Measurements from ENCODE around the gene FARS2. TPM values are rescaled to one million over a fixed set of nuclear protein-coding genes. Genes with fewer than 3 reads are reported as not detected.

Gene FARS2
- polyA plus RNA-seq, 2 donors: 5.0 to 10.5 TPM

DNA sequence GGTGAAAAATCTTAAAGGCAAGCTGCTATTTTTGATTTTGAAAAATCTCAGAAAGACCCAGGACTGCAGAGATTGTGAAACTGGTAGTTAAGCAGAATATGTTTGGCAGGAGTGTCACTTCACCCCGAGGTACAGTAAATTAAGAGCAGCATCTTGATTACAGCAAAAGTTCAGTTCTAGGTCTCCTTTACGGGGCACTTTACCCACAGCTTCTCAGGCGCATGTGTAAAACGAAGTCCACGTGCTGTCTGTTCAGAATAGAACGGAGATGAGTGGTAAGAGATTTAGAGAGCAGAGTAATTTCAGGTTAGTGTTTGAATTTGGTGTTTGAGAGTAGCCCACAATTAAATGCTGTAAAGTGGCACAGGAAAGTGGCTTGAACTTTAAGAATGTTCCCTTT lies 84.0 kb downstream of the FARS2 start:
- Histone ChIP-seq H3K27me3 (ENCODE audit: control insufficient read depth in 1 of 2, insufficient read depth in 2 of 2, low read length in 2 of 2) (no peaks in the 10 kb centered on the region), H3K9me3 (ENCODE audit: control insufficient read depth in 2 of 2, insufficient read depth in 1 of 2, low read depth in 1 of 2, low read length in 1 of 2) (no peaks in the 10 kb centered on the region), H3K36me3 (ENCODE audit: control insufficient read depth in 2 of 2, insufficient read depth in 2 of 2, low read length in 1 of 2) (no peaks in the 10 kb centered on the region), H3K4me3 (ENCODE audit: low read depth in 1 of 2, low read length in 2 of 2) (no peak overlapping the region), H3K4me1 (ENCODE audit: control insufficient read depth in 2 of 2, insufficient read depth in 2 of 2, low read length in 1 of 2) (no peaks in the 10 kb centered on the region), H3K27ac (ENCODE audit: low read depth in 2 of 2, low read length in 1 of 2) (no peak overlapping the region)
- 92 to 93% methylated on average over 6 of the region's 6 CpGs for WGBS, 2 donors

DNA sequence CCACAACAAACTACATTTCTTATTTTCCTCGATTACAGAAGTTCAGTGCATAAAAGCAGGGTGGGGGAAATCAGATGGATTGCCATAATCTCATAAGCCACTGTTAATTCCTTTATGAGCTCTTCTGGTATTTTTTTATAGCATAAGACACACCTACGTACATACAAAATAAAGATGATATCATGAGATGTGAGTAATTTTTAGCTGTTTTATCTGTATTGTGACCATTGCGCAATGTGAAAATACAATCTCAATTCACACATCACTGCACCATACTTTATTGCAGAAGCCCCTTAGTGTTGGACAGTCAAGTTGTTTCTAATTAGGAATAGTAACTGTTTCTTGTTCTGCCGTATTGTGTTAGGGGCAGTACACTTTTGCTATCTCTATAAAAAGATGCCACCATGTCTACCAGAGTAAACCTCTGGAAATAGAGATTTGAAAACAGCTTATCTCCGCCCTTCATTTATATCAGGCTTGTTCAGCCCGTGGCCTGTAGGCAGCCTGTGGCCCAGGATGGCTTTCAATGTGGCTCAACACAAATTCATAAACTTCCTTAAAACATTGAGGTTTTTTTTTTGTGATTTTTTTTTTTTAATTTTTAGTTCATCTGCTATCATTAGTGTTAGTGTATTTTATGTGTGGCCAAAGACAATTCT lies 90.4 kb downstream of the FARS2 start:
- H3K27ac ChIP-seq (ENCODE audit: low read depth in 2 of 2, low read length in 1 of 2): no peak overlapping the region
- no peaks in the 10 kb centered on the region for H3K27me3 ChIP-seq (ENCODE audit: control insufficient read depth in 1 of 2, insufficient read depth in 2 of 2, low read length in 2 of 2)
- 89% methylated on average over 6 of the region's 6 CpGs for WGBS, 2 donors
- H3K4me1 ChIP-seq (ENCODE audit: control insufficient read depth in 2 of 2, insufficient read depth in 2 of 2, low read length in 1 of 2): no peaks in the 10 kb centered on the region
- no peaks in the 10 kb centered on the region for H3K9me3 ChIP-seq (ENCODE audit: control insufficient read depth in 2 of 2, insufficient read depth in 1 of 2, low read depth in 1 of 2, low read length in 1 of 2)
- no peak overlapping the region for H3K4me3 ChIP-seq (ENCODE audit: low read depth in 1 of 2, low read length in 2 of 2)
- H3K36me3 ChIP-seq (ENCODE audit: control insufficient read depth in 2 of 2, insufficient read depth in 2 of 2, low read length in 1 of 2): no peaks in the 10 kb centered on the region

DNA sequence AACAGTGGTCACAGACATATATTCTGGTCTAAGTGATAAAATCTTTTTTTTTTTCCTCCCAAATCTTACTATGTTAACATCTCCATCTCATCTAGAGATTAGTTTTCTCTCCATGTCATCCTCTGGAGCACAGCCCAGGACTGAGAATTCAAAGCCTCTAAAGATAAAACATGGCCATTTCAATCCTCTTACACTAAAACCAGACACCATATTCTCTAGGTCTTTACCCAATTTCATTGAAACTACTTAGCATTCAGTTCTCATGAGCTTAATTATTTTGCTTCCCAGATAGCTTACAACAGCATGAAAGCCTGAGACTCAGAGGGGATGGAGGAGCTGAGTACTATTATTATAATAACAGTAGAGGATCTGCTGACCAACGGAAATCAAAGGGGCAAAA lies 92.7 kb downstream of the FARS2 start:
- no peaks in the 10 kb centered on the region for H3K27me3 ChIP-seq (ENCODE audit: control insufficient read depth in 1 of 2, insufficient read depth in 2 of 2, low read length in 2 of 2)
- no peaks in the 10 kb centered on the region for H3K4me1 ChIP-seq (ENCODE audit: control insufficient read depth in 2 of 2, insufficient read depth in 2 of 2, low read length in 1 of 2)
- no peak overlapping the region for H3K27ac ChIP-seq (ENCODE audit: low read depth in 2 of 2, low read length in 1 of 2)
- WGBS, 2 donors: 83 to 89% methylated on average over 1 of the region's 1 CpG
- no peaks in the 10 kb centered on the region for H3K9me3 ChIP-seq (ENCODE audit: control insufficient read depth in 2 of 2, insufficient read depth in 1 of 2, low read depth in 1 of 2, low read length in 1 of 2)
- no peaks in the 10 kb centered on the region for H3K36me3 ChIP-seq (ENCODE audit: control insufficient read depth in 2 of 2, insufficient read depth in 2 of 2, low read length in 1 of 2)
- H3K4me3 ChIP-seq (ENCODE audit: low read depth in 1 of 2, low read length in 2 of 2): no peak overlapping the region

DNA sequence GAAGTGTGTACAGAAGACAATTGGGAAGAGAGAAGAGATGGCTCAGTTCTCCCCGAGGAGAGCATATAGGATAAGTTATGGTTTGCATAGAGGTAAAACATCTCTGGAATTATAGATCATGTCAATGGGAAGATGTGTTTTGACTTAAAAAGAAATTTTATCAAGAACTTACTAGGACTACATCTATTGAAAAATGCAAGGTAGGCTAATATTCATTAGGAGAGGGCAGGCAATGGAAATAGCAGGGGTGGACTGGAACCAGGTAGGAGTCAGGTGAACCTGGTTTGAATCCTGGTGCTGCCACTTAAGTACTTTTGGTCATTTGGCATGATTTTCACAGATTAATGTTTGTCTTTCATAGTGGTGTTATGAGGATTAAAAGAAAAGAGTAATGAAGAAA lies 96.2 kb downstream of the FARS2 start:
- Histone ChIP-seq H3K9me3 (ENCODE audit: control insufficient read depth in 2 of 2, insufficient read depth in 1 of 2, low read depth in 1 of 2, low read length in 1 of 2) (no peaks in the 10 kb centered on the region), H3K36me3 (ENCODE audit: control insufficient read depth in 2 of 2, insufficient read depth in 2 of 2, low read length in 1 of 2) (no peaks in the 10 kb centered on the region), H3K4me1 (ENCODE audit: control insufficient read depth in 2 of 2, insufficient read depth in 2 of 2, low read length in 1 of 2) (no peaks in the 10 kb centered on the region), H3K4me3 (ENCODE audit: low read depth in 1 of 2, low read length in 2 of 2) (no peak overlapping the region), H3K27me3 (ENCODE audit: control insufficient read depth in 1 of 2, insufficient read depth in 2 of 2, low read length in 2 of 2) (no peaks in the 10 kb centered on the region), H3K27ac (ENCODE audit: low read depth in 2 of 2, low read length in 1 of 2) (no peak overlapping the region)
- 97 to 99% methylated on average over 1 of the region's 1 CpG for WGBS, 2 donors

DNA sequence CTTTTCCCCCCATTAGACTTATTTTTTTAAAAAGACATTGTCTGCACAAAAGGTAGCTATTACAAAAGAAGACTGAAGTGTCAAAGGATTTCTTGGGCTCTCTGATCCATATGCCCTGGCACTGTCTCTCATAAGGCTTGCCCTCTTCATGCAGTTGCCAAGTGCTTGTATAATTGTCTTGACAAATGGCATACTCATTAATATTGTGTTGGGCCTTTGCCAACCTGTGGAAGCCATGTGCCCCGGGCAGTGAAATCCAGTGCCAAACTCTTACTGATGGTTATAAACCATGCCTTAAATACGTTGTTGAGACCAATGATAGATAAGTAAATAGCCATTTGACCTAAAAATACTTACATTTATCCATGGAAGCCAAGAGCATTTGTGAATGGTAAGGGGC lies 98.1 kb downstream of the FARS2 start:
- Histone ChIP-seq H3K4me3 (ENCODE audit: low read depth in 1 of 2, low read length in 2 of 2) (no peak overlapping the region), H3K27ac (ENCODE audit: low read depth in 2 of 2, low read length in 1 of 2) (no peak overlapping the region), H3K9me3 (ENCODE audit: control insufficient read depth in 2 of 2, insufficient read depth in 1 of 2, low read depth in 1 of 2, low read length in 1 of 2) (no peaks in the 10 kb centered on the region), H3K27me3 (ENCODE audit: control insufficient read depth in 1 of 2, insufficient read depth in 2 of 2, low read length in 2 of 2) (no peaks in the 10 kb centered on the region), H3K36me3 (ENCODE audit: control insufficient read depth in 2 of 2, insufficient read depth in 2 of 2, low read length in 1 of 2) (no peaks in the 10 kb centered on the region), H3K4me1 (ENCODE audit: control insufficient read depth in 2 of 2, insufficient read depth in 2 of 2, low read length in 1 of 2) (no peaks in the 10 kb centered on the region)
- WGBS, 2 donors: 47 to 48% methylated on average over 2 of the region's 2 CpGs

DNA sequence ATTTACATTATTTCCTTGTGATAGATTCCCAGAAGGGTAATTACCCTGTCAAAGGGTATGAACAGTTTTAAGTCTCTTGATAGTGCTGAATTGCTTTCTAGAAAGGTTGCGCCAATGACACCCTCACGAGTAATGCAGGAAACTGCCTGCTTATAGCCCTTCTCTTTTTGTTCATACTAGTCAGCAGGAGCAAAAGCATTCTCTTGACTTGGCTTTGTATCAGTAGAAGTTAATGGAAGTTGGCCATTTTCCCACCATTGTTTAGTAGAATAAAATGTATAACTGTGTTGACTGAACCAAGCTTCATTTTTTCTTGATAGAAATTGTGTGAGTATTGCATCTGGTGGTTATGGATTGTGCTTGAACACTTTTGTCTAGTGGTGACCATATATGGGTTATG lies 100.1 kb downstream of the FARS2 start:
- H3K27me3 ChIP-seq (ENCODE audit: control insufficient read depth in 1 of 2, insufficient read depth in 2 of 2, low read length in 2 of 2): no peaks in the 10 kb centered on the region
- no peaks in the 10 kb centered on the region for H3K36me3 ChIP-seq (ENCODE audit: control insufficient read depth in 2 of 2, insufficient read depth in 2 of 2, low read length in 1 of 2)
- H3K9me3 ChIP-seq (ENCODE audit: control insufficient read depth in 2 of 2, insufficient read depth in 1 of 2, low read depth in 1 of 2, low read length in 1 of 2): no peaks in the 10 kb centered on the region
- H3K4me3 ChIP-seq (ENCODE audit: low read depth in 1 of 2, low read length in 2 of 2): no peak overlapping the region
- WGBS, 2 donors: 54 to 75% methylated on average over 2 of the region's 2 CpGs
- no peaks in the 10 kb centered on the region for H3K4me1 ChIP-seq (ENCODE audit: control insufficient read depth in 2 of 2, insufficient read depth in 2 of 2, low read length in 1 of 2)
- no peak overlapping the region for H3K27ac ChIP-seq (ENCODE audit: low read depth in 2 of 2, low read length in 1 of 2)

DNA sequence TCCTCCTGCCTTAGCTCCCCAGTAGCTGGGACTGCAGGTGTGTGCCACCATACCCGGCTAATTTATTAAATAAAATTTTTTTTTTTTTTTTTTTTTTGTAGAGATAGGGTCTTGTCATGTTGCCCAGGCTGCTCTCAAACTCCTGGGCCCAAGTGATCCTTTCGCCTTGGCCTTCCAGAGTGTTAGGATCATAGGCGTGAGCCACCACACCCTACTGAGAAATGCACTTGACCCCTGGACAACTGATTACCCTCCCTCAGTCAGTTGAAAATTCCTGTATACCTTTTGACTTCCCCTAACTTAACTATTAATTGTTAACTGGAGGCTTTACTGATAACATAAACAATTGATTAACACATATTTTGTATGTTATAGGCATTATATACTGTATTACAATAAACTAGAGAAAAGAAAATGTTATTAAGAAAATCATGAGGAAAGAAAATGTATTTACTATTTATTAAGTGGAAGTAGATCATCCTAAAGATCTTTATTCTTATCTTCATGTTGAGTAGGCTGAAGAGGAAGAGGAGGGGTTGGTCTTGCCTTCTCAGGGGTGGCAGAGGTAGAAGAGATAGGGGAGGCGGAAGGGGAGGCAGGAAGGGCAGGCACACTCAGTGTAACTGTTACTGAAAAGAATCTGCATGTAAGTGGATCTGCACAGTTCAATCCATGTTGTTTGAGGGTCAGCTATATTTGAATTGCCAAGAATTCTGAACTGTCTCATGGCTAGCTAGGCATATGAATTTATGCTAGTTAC lies 104.3 kb downstream of the FARS2 start:
- 95% methylated on average over 4 of the region's 4 CpGs for WGBS, 2 donors
- no peak overlapping the region for H3K27ac ChIP-seq (ENCODE audit: low read depth in 2 of 2, low read length in 1 of 2)
- no peaks in the 10 kb centered on the region for H3K36me3 ChIP-seq (ENCODE audit: control insufficient read depth in 2 of 2, insufficient read depth in 2 of 2, low read length in 1 of 2)
- no peak overlapping the region for H3K4me3 ChIP-seq (ENCODE audit: low read depth in 1 of 2, low read length in 2 of 2)
- no peaks in the 10 kb centered on the region for H3K27me3 ChIP-seq (ENCODE audit: control insufficient read depth in 1 of 2, insufficient read depth in 2 of 2, low read length in 2 of 2)
- peaks cover 0 to 4% of the 10 kb centered on the region in 2 donors for H3K4me1 ChIP-seq (ENCODE audit: control insufficient read depth in 2 of 2, insufficient read depth in 2 of 2, low read length in 1 of 2)
- H3K9me3 ChIP-seq (ENCODE audit: control insufficient read depth in 2 of 2, insufficient read depth in 1 of 2, low read depth in 1 of 2, low read length in 1 of 2): no peaks in the 10 kb centered on the region

DNA sequence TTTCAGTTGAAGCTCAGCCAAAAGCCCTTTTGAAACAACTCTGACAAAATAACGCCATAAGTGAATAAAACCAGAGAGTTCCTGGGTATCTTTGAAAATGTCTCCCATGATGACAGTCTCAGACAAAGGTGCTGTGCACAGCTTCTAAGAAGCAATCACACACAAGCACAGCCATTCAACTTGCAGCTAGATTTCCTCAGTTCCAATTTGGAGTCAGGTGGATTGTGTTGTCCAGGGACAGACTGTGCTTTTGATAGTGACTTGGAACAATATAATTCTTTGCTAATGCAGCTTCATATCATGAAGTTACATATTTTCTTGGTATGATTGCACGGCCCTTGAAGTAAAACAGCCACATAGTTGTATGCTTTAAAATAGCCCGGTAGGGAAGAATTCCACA lies 105.6 kb downstream of the FARS2 start:
- Histone ChIP-seq H3K27me3 (ENCODE audit: control insufficient read depth in 1 of 2, insufficient read depth in 2 of 2, low read length in 2 of 2) (no peaks in the 10 kb centered on the region), H3K36me3 (ENCODE audit: control insufficient read depth in 2 of 2, insufficient read depth in 2 of 2, low read length in 1 of 2) (no peaks in the 10 kb centered on the region), H3K27ac (ENCODE audit: low read depth in 2 of 2, low read length in 1 of 2) (no peak overlapping the region), H3K9me3 (ENCODE audit: control insufficient read depth in 2 of 2, insufficient read depth in 1 of 2, low read depth in 1 of 2, low read length in 1 of 2) (no peaks in the 10 kb centered on the region), H3K4me1 (ENCODE audit: control insufficient read depth in 2 of 2, insufficient read depth in 2 of 2, low read length in 1 of 2) (peaks cover 0 to 4% of the 10 kb centered on the region in 2 donors), H3K4me3 (ENCODE audit: low read depth in 1 of 2, low read length in 2 of 2) (no peak overlapping the region)
- 60% methylated on average over 3 of the region's 3 CpGs for WGBS, 2 donors

DNA sequence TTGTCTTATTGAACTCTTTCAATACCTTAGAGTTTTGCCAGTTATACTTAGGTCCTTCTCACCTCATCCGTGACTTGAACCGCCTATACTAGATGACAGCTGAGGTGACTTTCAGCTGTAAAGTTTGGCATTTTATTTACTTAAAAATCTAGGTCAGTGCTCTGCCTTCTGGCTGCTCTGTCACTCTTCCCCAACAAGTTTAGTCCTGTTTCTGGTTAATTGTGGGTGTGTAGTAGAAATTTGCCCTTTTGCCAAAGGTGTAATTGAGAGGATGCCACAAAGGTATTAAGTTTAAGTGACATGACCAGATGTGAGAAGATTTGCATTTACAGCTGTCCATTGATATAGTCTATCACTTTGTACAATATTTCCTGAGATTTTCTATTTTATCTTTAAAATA lies 106.2 kb downstream of the FARS2 start:
- H3K4me1 ChIP-seq (ENCODE audit: control insufficient read depth in 2 of 2, insufficient read depth in 2 of 2, low read length in 1 of 2): peaks cover 0 to 4% of the 10 kb centered on the region in 2 donors
- H3K36me3 ChIP-seq (ENCODE audit: control insufficient read depth in 2 of 2, insufficient read depth in 2 of 2, low read length in 1 of 2): no peaks in the 10 kb centered on the region
- H3K27me3 ChIP-seq (ENCODE audit: control insufficient read depth in 1 of 2, insufficient read depth in 2 of 2, low read length in 2 of 2): no peaks in the 10 kb centered on the region
- H3K4me3 ChIP-seq (ENCODE audit: low read depth in 1 of 2, low read length in 2 of 2): no peak overlapping the region
- 52 to 78% methylated on average over 2 of the region's 2 CpGs for WGBS, 2 donors
- H3K9me3 ChIP-seq (ENCODE audit: control insufficient read depth in 2 of 2, insufficient read depth in 1 of 2, low read depth in 1 of 2, low read length in 1 of 2): no peaks in the 10 kb centered on the region
- H3K27ac ChIP-seq (ENCODE audit: low read depth in 2 of 2, low read length in 1 of 2): no peak overlapping the region

DNA sequence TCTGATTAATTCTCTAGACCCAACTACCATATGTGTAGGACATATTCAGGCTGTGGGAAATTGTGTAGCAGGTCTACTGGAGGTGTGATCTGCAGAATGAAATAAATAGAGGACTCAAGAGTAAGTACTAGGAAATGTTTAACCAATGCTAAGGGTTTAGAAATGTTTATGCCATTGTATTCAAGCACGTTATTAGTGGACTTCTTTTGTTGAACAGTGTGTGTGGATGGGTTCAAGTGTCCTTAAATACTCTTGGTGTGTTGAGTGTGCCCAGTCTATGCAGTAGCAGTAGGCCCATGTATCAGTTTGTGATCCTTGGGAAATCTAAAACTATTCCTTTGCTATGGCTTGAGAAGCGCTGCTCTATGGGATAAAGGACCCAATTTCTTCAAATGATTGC lies 112.1 kb downstream of the FARS2 start:
- H3K4me1 ChIP-seq (ENCODE audit: control insufficient read depth in 2 of 2, insufficient read depth in 2 of 2, low read length in 1 of 2): peaks cover 0 to 2% of the 10 kb centered on the region in 2 donors
- no peaks in the 10 kb centered on the region for H3K36me3 ChIP-seq (ENCODE audit: control insufficient read depth in 2 of 2, insufficient read depth in 2 of 2, low read length in 1 of 2)
- H3K4me3 ChIP-seq (ENCODE audit: low read depth in 1 of 2, low read length in 2 of 2): no peak overlapping the region
- 97 to 98% methylated on average over 2 of the region's 2 CpGs for WGBS, 2 donors
- H3K9me3 ChIP-seq (ENCODE audit: control insufficient read depth in 2 of 2, insufficient read depth in 1 of 2, low read depth in 1 of 2, low read length in 1 of 2): no peaks in the 10 kb centered on the region
- H3K27me3 ChIP-seq (ENCODE audit: control insufficient read depth in 1 of 2, insufficient read depth in 2 of 2, low read length in 2 of 2): no peaks in the 10 kb centered on the region
- no peak overlapping the region for H3K27ac ChIP-seq (ENCODE audit: low read depth in 2 of 2, low read length in 1 of 2)

All from esophagus (tissue), 2 donors.